Hematopoietic multipotent progenitor cell treated with erythropoietin and hydrocortisone succinate and interleukin-3 and kit ligand, for 6 days (in vitro differentiated cells): ENCODE measurements around the gene AGT.

Source experiments
- DNase-seq: peaks from one replicate; pipeline ENCODE4 v3.0.0-alpha.2; 2015

Gene AGT

DNA sequence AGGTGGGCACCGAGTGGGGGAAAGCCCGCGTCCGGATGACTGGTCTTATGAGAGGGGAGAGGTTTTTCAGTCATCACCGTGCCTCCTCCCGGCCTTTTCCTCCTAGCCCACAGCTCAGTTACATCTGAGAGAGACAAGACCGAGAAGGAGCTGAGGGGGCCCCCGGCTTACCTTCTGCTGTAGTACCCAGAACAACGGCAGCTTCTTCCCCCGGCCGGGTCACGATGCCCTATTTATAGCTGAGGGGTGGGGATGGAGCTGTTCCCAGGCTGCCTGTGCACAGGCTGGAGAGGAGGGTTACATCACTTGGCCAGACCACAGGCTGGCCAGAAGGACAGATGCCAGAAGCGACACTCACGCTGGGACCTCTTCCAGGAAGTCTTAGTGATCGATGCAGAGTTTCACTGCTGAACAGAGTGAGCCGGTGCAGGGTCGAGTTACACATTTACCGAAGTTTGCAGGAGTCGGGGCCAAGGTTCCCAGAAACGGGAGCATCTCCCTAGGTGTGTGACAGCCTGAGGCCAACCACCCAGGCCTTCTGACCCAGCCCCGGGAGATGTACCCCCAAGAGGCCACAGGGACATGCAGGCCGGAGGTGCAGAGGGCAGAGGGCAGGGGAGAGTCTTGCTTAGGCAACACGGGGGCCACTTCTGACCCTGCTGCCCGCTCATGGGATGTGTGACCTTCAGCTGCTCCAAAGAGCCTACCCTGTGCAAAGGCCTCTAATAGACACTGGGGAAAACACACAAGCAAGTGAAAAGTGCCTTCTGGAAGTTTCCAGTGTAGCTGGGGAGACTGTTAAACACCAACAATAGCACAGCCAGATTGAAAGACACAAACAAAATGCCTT lies at the start of gene AGT:
Gene AGT (minus strand): TSS at position 208 of the 850 bp plus-strand sequence. CDS start 3,299 bp downstream, outside the sequence.
- no peak for DNase-seq

DNA sequence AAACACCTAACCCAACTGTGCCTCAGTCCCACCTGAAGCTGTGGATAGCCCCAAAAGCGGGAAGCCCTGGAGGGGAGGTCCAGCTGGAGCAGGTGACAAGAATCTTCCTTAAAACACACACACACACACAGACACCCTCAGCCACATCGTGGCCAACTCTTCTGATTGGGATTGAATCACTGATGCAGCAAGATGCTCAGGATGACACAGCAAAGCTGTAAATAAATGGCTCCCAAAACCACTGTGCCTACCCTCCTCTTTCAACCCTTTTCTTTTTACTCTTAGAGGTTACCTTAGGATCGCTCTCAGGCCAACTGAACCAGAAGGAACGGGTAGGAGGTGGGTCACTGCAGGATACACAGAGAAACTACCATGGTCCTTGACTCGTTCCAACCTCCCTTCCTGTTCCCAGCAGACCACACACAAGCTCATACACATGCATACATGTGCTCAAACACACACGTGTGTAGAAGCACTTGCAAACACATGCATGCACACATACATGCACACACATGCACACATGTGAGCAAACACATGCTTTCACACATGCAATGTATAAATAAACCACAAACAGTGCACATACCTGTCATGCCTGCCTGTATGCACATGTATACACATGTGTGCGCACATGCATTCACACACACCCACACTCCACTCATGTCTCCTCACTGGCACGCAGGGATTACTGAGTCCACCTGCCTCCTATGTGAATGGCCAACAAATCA lies 47.7 kb upstream of the AGT start:
- DNase-seq, result no peak

DNA sequence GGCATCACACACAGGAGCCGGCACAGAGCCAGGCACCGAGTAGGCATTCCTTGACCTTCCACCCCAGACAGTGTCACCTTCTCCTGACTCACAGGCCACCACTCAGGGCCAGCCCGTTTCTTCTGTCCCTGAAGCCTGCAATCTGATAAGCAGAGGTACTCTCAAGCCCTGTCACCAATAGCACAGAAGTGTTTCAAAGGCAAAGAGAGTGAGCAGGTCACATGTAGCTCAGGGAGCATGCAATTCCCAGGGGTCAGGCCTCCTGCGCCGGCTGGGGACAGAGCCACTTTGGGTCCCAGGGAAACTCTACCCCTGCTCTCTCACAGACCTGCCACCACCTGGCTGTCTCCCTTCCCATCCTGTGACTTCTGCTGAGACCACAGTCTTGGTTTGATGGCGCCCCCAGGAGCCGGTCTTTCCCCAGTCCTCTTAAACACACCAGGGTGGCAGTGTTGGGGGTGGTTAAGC lies 46.5 kb upstream of the AGT start:
- DNase-seq, result no peak

DNA sequence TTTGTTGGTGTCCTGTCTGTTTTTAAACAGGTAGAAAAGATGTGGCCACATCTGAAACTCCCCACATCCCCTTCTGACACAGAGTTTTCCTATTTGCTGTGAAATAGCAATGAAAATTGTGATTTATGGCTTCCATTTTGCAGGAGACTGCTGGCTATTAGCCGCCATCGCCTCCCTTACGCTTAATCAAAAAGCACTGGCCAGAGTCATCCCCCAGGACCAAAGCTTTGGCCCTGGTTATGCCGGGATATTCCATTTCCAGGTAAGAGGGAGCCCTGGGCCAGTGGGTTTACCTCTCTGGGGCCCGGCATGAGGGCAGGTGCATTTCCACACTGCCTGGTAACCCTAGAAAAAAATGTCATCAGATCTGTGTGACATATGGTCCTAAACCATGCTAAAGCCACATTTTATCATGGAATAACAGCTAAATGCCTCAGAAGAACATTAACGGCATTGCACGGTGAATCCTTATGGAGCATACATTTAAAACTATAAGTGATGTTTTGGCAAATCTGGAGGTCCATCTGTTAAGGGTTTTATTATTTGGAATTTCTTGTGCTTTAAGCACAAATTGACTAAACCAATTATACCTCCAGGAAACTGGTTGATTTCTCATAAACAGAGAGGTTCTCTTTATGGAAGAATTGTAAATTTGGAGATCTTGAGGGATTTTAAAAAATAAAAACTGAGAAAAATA lies 45.6 kb upstream of the AGT start:
- DNase-seq, result no peak

DNA sequence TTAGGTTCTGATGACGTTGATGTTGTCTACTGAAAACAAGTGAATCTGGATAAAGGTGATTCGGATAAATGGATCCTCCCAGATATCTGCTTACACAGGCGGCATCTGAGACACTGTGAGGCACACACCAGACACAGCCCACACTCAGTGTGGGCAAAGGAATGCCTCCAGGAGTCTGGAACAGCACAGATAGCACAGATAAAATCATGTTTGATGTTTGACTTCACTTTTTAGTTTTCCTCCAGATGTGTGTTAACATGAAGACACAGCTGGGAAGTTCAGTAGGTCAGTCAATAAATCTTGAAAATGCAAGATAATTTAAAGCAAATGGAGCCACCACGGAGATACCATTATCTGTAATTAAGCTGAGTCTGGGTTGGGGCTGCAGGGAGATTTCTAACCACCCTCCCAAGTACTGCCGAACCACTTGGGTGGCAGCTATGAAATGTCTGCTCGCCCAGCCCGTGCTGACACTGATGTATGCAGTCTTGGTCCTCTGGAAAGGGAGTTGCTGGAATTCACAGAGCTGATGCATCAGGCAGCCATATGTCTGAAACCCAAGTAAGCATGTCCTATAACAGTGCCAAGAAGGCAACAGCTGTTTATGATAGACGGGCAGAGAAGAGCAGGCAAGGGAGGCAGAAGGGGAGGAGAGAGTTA lies 44.9 kb upstream of the AGT start:
- no peak for DNase-seq

DNA sequence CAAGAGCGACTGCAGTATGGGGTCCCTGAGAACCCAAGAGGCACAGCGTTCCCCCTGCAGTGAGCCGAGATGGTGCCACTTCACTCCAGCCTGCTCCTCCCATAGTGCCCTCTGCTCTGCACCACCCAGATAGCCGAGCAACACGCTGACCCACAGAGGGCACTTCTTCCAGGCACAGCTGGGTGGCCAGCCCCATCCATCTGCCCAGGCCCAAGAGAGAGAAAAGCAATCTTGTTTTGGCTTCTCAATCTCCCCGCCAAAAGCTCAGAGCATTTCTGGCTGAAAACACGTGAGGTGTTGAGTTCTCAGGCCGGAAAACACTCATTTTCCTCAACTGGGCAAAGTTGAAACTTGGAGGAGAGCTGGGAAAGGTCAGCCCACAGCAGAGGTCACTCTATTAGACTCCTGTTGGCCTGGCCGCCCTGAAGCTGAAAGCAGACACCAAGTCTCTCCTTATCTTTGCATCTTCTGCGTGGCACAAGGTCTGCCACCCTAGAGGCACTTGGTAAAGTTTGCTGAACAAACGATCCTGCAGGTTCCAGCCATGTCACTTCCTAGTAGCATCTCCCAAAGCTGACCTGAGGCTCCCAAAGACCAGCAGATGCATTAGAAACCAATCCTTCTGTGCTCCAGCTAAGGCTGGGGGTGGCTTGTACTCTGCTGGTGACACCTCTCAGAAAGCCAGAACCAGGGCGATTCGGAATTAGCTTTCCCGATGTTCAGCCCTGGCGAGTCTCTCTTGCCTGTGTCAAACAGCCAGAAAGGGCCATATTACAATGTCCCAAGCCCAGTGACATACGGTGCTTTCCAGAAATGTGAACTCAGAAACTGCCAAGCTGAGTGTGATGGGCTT lies 44.2 kb upstream of the AGT start:
- DNase-seq, result no peak

DNA sequence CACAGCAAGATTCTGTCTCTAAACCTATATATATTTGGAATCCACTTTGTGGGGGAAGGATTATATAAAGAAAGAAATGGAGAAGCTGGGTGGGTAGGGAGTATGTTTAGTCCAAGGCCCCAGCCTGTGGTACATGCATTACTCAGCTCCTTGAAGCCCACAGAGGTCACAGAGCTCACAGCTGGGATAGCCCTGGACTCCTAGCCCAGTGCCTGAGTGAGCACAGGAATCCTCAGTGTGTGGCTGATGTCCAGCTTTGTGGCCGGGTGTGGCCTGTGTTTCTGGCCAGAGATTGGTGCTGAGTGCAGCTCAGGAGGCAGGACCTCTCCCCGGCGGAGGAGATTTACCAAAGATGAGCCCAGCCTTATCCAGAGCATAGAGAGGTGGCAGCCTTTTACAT lies 40.9 kb upstream of the AGT start:
- DNase-seq, result no peak

DNA sequence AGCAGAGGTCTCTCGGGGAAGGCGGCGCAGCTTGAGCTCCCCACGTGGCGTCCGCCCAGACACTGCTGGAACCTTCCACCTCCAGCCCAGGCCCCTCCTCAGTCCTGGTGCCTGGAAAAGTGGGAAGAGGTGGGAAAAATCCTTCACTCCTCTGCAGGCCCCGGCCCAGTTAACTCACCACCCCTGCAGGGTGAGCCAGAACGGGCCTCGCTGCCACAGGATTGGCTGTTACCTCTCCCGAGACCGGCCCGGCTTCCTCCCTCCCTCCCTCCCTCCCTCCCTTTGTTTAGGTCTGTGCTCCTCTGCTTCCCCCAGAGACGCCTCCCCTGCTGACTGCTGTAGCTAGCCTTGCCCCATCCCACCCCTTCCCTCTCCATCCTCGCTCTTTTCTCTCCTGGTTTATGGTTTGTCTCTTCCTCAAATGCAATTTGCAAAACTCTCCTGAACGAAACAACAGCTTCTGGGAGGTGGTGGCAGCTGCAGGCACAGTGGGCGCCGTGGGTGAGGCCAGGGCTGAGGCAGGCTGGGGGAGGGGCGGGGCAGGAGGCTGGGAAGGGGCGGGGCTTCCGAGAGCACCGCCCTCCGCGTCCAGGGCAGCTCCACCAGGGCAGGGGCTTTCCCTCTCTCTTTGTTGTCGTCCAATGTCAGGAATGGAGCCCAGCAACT lies 39.8 kb upstream of the AGT start:
- DNase-seq, result peak; percentile 32

DNA sequence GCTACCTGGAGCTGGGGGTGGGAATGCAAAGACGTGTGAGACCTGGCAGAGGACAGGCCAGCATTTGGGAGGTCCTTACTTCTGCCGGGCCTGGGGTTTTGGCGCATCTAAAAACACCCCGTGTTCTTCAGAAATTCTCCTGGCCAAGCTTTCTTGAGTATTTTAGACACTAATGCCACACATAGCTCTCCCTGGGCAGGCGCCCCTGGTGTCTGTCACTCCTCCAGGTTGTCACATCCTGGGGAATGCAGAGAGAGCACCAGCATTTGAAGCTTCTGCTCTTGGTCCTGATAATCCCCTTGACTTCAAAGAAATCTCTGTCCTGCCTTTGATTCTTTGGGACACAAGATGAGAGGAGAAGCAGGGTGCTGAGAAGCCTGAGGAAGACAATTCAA lies 39.3 kb upstream of the AGT start:
- no peak for DNase-seq

DNA sequence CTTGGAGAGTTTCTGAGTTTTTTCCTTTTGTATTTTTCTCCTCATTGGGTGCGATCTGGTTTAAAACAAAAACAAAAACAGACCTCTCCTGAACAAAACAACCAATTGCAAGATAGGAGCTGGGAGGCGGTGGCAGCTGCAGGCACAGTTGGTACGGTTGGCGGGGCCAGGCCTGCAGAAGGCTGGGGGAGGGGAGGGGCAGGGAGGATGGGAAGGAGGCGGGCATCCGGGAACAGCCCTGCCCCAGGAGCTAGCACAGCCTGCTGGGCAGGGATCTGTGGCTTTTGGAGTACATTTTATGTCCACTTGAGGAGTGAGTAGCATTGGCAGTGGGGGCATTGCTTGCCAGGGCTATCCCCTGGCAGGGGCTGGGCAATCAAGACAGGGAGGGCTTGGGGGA lies 38.5 kb upstream of the AGT start:
- no peak for DNase-seq

DNA sequence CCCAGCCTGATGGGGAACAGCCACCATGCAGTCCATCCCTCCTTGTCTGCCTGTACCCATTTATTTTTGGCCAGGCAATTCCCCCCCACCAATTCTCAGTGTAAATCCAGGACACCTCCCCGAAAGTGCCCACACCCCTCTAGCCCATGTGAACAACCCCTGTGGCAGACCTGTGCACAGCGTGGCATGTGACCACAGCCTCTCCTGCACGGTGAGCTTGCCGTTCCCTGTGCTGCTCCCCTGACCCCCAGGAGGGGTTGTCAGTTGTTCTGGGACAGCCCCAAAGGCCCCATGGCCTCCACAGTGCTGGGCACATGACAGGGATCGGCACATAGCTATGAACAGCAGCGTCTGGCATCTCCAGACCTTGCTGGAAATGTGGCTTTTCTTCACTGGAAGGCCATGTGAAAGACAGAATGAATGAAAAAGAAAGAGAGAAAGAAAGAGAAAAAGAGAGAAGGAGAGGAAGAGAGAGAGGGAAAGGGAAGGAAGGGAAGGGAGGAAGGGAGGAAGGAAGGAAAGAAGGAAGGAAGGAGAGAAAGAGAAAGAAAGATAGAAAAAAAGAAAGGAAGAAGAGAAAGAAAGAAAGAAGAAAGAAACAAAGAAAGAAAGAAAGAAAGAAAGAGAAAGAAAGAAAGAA lies 37.2 kb upstream of the AGT start:
- DNase-seq, result no peak

DNA sequence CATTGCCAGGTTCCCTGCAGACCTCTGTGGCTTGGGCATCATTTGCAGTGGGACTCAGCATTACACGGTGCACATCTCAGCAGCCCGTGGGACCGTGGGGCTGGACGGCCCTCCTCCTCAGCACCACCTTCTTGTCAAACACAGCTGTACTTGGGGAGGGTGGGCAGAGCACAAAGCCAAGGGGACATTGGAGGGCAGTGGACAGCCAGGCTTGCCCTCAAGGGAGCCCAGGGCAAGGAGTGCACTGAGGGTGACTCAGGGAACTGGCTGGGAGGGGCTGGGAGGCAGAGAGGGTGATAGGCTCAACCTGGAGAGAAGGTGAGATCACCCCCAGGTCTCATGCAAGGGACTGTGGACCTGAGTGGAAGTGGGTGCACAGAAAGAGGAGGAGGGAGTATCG lies 36.7 kb upstream of the AGT start:
- DNase-seq, result no peak

DNA sequence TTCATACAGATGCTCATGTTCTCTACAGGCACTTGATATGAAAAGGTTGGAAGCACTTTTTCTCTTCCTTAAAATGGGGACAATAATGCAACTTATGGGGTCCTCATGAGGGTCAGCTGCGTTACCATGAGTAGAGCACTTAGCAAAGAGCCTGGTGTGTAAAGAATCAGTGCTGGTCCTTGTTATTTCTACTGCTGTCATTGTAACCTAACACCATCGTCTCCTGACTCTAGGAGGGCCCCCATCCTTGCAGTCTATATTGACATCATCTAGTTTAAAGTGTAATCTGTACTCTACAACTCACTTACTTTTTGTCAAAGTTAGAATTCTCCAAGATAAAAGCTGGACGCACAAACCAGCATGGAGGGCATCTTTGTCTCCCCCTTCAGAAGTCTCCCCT lies 35.7 kb upstream of the AGT start:
- no peak for DNase-seq

DNA sequence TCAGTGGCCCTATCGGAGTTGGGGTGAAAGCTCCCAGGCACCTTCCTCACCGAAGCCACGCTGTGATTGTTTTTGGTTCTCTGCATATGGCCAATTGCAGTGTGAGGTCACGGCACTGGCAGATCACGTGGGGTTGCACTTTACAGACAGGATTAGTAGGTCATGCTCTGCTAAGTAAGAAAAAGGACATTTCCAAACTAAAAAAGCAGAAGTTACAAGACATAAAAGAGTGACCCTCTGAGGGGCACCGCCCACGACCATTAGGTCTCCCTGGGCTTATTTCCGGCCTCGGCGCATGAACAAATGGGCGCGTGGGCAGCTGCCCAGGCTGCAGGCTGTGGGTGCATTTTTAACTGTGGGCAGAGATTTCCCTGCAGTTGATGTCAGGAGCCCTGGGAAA lies 35.2 kb upstream of the AGT start:
- no peak for DNase-seq

DNA sequence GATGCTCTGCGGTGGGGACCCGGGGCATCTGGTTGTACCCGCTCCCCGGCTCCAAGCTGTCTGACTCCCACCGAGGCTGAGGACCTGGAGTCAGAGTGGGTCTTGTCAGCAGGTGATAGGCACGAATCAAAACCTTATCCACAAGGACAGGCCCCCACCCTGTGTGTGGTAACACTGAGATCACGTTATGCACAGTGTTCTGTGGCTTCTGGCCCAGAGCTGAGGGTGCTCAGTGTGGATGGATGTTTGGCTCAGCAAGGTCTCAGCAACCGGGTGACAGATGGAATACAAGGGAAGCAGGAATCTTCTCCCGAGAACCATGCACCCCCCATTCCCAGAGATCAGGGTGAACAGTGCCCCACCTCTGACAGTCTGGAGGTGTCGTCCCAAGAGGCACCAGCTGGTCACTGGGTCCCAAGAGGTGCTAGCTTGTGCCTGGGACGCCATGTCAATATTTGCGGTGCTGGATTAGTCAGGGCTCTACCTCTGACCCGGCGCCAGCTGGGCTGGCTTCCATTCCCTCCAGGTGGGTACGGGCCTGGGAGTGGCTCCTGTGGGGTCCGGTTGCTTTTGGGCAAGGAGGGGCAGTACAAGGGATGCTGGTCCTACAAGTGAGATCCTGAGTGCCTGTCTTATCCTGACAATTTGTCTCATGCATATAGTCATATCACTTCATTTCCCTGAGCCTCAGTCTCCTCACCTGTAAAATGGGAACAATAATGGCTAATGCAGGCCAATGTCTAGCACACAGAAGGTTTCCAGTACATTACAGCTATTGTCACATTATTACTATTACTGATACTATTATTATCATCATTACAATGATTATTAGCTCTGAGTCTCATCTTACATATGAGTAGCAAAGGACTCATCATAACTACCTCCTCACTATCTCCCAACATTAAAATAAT lies 34.2 kb upstream of the AGT start:
- DNase-seq, result no peak

DNA sequence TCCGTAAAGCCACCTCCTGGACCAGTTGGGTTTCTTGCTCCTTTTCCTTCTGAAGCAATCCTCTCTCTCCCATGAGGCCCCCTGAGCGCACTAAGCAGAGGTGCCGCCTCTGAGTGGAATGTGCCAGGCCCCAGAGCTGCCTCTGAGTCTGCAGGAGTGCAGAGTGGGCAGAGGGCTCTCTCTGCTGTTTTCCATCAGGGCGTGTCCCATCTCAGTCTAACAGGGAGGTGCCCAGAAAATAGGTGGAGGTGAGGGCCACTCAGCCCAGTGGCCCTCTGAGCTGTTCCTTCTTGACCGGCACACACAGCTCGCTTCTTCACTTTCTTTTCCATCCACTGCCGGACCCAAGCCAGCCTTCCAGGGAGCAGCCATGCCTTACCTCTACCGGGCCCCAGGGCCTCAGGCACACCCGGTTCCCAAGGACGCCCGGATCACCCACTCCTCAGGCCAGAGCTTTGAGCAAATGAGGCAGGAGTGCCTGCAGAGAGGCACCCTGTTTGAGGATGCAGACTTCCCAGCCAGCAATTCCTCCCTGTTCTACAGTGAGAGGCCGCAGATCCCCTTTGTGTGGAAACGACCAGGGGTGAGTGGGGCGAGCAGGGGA lies 33.3 kb upstream of the AGT start, which contains the start of gene CAPN9:
Gene CAPN9 (plus strand): TSS at position 262 of the 604 bp plus-strand sequence. CDS start 109 bp downstream, at position 371.
- DNase-seq, result no peak

DNA sequence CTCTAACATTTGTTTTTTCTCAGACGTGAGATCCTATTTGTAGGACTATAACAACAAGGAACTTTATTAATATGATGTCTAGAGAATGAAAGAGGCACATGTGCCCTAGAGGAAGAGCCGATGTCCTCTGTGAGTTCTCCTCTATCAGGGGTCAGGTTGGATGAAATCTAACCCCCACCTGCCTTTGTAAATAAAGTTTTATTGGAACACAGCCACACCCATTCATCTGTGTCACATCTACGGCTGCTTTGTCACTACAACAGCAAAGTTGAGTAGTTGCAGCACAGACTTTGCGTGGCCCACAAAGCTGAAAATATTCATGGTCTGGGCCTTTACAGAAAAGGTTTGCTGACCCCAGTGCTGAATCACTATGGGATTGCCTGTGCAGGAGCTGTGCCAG lies 32.7 kb upstream of the AGT start:
- no peak for DNase-seq

DNA sequence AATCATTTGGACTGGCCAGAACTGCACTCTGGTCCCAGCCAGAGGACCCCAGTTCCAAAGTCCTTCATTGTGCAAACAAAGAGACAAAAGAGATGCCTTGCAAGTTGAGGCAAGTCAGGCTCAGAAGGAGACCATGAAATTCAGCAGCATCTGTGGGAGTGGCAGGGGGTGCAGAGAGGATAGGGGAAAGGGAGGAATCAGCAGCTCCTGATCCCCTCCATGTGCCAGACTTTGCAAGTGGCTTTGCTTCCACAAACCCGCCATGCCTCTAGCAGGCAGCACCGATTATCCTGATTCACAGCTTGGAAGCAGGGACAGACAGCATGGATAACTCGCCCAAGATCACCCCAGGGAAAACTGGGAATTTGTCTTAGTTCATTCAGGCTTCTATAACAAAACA lies 31.1 kb upstream of the AGT start:
- DNase-seq, result no peak

DNA sequence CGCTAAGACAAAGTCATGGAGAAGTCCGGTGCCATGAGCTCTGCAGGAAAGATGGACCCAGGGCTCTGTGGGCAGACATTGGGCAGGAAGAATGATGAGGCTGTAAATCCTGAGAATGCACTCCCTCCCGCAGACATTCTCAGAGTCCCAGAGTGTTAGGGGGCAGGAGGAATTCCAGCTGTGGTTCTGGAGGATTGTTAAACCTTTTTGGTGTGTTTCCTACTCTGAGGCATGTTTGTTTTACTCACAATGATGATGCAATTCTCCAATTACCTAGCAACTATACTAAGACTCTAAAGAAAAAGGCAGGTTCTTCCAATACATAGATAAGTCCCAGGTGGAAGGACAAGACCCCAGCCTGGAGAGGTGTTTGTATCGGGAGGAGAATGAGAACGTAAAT lies 30.5 kb upstream of the AGT start:
- DNase-seq, result no peak
